Keratinocyte (primary cell): ENCODE data around the gene INAFM1.

Experiments
- CTCF ChIP-seq, 3 experiments: IDR thresholded peaks in 1 of 3; conservative IDR thresholded peaks in 1 of 3; optimal IDR thresholded peaks in 1 of 3; 2 replicates in 2 of 3; 3 replicates in 1 of 3; pipeline versions ENCODE3 to v1.5.1; 2011; ENCODE audit warnings: low read length in 3 of 3, mild to moderate bottlenecking in 3 of 3, moderate library complexity in 2 of 3, control low read depth in 1 of 3, inconsistent platforms in 1 of 3; ENCODE audit not compliant: insufficient read depth in 2 of 3; ENCODE audit errors: extremely low read depth in 1 of 3
- EZH2 ChIP-seq: IDR thresholded peaks from one replicate; pipeline ENCODE4 v1.6.1; 2012; ENCODE audit warnings: inconsistent platforms, mild to moderate bottlenecking, low read length, moderate library complexity

GRCh38 chr19:47274891-47275761 lies 441 bp downstream of the INAFM1 start:
- TF ChIP-seq CTCF (optimal IDR thresholded peaks at IDR 0.05 in 1 of 3, IDR thresholded peaks at IDR 0.05 in 1 of 3, conservative IDR thresholded peaks at IDR 0.05 in 1 of 3; ENCODE audit: extremely low read depth in 1 of 3, insufficient read depth in 2 of 3, low read length in 3 of 3) = no peak
- TF ChIP-seq EZH2 = no peak
